HG03469 (cell line): Measurements from ENCODE around the gene PLPP2.

ENCODE experiments used
- ATAC-seq: cut with Tn5 transposase; IDR thresholded peaks from one replicate; pipeline ENCODE4 v1.9.1; 2021; ENCODE audit warnings: mild to moderate bottlenecking, moderate library complexity, moderate number of reproducible peaks; ENCODE audit not compliant: unreplicated experiment

Gene PLPP2

GRCh38 chr19:291006-291521, at the start of gene PLPP2:
Gene PLPP2, minus strand, starts transcription at chr19:291403. Its CDS starts 67 bp downstream, at chr19:291336.
- no peak for ATAC-seq

DNA sequence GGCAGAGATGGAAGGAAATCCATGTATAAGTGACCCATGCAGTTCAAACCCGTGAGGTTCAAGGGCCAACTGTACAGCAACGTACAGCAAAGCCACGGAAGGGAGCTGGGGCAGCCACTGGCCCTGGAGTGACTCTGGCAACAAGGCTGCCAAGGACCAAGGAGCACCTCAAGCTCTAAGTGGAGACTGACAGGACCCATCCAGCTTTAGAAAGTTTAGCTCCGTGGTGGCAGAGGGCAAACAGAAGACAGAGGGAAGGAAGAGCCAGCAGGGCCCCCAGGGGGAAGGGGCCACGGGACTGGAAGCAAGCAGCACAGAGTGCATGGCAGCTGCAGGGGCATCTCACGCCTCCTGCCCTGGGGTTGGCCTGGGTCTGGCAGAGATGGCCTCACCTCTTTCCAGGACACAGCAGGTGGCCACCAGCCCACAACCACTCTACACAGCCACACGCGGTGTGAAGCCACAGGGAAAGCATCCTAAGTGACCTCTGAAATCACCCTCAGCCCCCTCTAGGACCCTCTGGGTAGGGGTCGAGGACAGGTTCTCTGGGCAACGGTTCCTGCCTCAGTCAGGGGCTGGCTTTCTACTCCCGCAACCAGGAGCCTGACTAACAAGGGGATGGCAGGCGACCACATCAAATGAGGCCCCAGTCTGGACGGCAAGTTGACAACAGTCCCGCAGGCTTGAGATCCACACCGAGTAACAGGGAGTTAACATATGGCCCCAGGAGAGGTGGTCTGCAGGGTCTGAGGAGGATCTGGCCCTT, 49.6 kb upstream of the PLPP2 start:
- ATAC-seq, result no peak

- no peak for ATAC-seq
These were observed 48.2 kb upstream of the PLPP2 start for GRCh38 chr19:339262-339887.

DNA sequence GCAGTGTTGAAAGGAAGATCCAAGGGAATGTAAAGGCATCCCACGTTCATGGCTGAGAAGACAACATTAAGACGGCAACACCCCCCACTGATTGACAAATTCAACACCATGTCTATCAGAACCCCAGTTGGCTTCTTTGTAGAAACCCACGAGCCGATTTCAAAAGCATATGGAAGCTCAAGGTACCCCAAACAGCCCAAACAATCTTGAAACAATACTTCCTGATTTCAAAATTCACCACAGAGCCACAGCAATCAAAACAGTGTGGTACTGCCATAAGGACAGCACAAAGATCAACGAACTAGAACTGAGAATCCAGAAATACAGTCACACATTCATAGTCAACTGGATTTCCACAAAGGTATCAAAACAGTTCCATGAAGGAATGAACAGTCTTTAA, 47.2 kb upstream of the PLPP2 start:
- ATAC-seq, result no peak

DNA sequence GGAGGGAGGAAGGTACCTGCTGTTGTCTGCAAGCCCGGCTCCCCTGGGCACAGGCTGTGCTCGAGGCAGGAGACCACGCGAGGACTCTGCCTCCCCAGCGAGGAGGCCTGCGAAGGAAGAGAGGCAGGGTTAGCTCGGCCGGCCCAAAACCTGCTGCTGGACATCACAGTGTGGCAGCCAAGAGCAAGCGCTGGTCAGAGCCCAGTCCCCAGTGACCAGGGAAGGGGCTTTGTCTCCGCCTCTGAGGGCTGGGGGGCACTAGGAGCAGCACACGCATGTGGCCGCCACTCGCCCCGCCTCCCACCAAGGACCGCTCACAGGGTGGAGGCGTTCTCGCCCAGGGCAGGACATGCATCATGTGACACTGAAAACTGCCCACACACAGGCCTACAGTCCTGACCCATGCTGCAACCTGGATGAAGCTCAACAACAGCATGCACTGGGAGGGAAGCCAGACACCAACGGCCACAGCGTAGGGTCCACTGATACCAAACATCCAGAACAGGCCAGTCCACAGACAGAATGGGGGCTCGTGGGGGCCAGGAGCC, 44.9 kb upstream of the PLPP2 start:
- ATAC-seq, result no peak

DNA sequence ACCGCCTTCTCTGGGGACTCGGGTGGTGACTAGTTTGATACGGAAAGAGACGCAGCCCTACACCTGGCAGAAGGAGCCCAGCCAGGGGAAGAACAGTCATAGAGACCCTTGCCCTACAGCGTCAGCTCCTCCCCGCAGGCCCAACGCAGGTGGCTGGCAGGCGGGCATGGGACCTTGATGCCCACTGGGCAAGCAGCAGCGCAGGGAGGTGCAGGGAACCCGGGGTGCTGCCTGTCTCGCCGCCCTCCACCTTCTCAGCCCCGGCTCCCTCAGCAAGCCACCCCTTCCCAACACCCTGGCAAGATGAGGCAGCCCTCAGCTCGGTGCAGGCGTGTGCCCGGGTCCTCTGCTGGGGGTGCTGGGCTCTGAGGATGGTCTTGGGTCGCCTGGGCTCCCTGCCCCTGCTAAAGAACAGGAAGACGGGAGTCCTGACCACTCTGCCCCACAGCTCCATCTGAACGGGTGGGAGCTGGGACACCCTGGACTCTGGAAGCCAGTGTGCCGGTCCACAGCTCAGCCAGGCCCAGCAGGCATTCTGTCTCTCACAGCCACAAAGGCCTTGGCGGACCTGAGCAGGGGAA, 44.4 kb upstream of the PLPP2 start:
- ATAC-seq, result no peak

DNA sequence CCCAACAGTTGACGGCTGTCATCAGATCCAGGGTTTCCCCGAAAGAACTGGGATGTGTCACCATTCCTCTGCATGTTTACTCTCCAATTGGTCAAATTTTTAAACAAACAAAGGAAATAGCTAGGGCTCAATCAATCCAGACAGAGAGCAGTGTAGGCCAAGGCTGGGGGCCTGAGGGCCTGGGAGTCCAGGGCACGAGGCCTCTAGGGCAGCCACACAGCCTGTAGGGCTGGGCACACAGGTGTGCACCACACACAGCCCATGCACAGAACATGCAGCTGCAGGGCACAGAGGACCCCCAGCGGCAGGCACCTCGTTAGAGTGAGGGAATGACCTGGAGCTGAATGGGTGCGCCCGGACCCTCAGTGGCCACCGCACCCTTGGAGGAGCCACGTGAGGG, 43.9 kb upstream of the PLPP2 start:
- ATAC-seq, result no peak

DNA sequence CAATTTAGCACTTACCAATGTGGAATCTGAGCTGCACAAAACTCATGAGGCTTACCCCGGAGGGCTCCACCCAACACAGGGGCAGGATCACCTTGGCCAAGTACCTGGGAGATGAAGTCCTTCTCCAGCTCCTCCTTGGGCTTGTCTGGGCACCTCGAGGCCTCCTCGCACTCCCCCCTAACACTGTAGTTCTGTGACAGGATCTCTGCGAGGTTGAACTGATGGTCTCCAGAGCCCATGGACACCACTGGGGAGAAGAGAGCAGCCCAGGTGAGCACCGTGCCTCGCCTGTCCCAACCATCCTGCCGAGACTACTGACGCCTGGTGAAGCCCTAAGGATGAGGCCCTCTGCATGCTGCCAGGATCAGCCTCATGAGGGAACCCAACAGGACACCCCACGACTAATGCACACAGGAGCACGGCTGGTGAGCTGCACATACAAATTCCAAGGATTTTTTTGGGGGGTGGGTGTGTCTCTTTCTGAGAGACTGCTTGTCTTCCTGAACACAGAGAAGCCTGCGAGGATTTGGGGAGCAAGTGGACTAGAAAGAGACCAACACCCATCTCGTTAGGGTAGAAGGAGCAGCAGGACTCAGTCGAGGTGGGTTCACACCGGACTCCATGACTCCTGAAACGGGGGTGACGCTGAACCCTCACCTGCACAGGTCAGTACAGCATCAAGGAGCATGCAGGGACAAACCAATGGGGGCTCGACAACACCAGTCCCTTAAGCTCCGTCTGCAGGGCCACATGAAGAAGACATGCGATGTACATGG, 43.3 kb upstream of the PLPP2 start:
- ATAC-seq, result no peak

DNA sequence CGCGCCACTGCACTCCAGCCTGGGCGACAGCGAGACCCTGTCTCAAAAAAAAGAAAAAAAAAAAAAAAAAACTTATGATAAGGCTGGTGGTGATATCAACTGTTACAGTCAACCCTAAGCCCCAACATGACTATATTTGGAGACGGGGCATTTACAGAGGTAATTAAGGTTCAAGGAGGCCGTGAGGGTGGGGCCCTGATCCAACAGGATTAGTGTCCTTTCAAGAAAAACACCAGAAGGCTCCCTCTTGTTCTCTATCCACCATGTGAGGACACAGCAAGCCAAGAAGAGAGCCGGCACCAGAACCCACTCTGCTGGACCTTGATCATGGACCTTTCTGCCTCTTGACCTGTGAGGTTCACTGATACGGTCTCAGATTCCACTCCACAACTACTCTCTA, 39.3 kb upstream of the PLPP2 start:
- ATAC-seq, result no peak

DNA sequence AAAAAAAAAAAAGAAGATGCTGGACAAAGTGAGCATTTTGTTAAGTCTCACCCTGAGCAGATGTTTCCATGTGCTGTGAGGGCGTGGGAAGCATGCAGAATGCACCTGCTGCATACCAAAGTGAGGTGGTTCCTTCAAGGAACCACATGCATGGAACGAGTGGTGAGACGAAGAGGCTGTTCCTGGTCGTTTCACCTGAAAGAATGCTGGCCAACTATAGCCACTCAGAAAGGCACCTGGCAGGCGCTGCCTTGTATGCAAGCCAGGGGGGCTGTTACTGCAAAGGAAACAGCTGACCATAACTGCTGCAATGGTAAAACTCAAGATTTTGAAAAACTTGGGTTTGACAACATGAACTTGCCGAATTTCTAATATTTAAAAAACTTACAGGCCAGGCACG, 38.7 kb upstream of the PLPP2 start:
- ATAC-seq, result no peak

DNA sequence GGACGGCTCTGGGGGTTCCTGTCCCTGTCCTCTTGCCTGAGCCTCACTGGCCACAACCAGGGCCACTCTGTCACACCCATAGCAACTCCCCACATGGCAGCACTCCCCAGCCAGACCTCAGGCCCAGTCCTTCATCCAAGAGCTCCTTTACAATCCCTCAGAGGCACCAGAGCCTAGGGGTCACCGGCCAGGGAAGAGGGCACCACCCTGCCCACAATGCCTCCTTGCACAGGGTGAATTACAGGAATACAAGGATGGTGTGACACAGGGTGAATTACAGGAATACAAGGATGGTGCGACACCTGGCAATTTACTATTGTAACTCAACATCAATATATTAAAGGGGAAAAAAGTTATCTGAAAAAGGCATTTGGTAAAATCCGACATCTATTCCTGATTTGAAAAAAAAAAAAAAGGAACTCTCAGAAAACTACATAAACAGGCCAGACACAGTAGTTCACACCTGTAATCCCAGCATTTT, 36.9 kb upstream of the PLPP2 start:
- no peak for ATAC-seq

- no peak for ATAC-seq
These were observed 36.3 kb upstream of the PLPP2 start for GRCh38 chr19:327291-328024.

- ATAC-seq, result no peak
These were observed 35.7 kb upstream of the PLPP2 start for GRCh38 chr19:326871-327270.

DNA sequence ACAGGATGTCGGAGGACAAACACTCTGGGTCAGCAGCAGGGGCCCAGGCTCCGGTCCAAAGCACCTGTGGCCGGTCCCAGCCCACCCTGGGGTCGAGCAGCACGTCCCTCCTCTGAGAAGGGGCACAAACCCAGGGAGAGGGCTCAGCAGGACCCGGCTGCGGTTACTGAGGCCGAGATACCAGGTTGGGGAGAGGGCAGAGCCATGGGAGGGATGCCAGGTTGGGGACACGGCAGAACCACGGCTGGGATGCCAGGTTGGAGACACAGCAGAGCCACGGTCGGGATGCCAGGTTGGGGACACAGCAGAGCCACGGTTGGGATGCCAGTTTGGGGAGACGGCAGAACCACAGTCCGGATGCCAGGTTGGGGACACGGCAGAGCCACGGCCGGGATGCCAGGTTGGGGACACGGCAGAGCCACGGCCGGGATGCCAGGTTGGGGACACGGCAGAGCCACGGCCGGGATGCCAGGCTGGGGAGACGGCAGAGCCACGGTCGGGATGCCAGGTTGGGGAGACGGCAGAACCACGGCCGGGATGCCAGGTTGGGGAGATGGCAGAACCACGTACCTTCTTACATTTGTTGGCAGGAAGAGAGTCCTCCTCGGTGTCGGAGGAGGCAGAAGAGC, 34.8 kb upstream of the PLPP2 start:
- ATAC-seq, result no peak

DNA sequence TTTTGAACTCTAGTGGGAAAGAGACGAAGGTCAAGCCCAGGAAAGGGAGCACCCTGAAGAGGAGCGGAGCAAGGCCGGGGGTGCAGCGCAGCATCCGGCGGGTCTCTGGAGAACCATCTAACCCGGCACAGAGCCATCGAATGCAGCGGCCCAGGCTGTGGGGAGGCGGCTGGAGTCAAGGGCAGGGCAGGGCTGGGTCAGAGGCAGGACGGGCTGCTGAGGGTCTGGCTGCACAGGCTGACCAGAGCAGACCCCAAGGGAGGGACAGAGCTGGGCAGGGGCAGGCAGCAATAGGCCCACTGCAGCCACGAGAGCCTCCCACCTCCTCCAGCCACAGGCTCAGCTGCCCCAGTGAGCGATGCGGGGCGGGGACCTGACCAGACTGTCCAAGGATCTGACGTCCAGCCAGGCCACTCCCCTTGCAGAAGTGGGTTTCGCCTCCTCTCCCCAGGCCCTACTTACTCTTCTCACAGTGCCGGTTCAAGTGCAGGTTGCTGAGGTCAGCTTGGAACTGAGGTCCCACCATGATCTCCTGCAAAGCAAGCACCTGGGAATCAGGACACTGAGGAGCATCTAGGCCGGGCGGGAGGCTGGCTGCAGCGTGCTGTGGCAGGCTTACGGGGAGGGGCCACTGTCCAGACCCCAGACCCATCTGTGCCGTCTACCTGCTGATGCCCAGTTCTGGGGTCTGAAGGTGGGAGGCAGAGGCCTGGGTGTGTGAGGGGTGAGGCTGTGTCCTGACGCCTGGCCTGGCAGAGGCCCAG, 34.2 kb upstream of the PLPP2 start:
- no peak for ATAC-seq

DNA sequence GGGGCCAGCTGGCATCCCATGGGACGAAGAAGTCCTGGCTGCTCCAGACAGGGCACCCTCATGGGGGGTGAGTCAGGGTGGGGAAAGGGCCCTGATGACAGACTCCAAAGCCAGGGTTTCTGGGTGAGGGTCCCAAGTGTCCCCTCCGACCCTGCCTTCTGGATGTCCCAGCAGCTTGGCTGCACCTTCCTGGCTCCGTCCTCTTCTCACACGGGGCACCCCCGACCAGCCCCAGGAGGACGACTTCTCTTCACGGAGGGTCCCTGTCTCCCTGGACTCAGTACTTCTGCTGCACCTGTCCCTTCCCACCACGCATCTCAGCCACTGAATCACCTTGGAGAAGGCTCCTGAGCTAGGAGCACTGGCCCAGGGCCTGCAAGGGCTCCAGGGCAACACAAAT, 33.5 kb upstream of the PLPP2 start:
- ATAC-seq, result no peak

DNA sequence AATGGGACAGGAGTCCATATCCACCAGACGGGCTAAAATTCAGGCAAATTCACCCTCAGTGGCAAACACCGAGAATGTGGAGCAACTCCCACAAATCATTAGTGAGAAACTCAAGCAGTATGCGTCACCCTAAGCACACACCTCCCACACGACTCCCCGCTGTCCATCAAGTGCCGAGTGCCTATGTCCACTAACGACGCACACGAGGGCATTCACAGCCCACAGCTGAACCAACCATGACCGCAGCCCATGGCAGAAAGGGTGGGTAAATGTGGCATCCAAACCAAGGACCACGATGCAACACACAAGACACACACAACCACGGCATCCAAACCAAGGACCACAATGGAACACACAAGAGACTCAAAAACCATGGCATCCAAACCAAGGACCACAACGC, 31.4 kb upstream of the PLPP2 start:
- no peak for ATAC-seq

GRCh38 chr19:318509-318774, 27.2 kb upstream of the PLPP2 start:
- no peak for ATAC-seq
